Right atrium auricular region (tissue), 2 donors: ENCODE measurements around the gene CDKN2AIP. TPM values are rescaled to one million over a fixed set of nuclear protein-coding genes. Genes with fewer than 3 reads are reported as not detected.

Experiments
- DNase-seq: peaks from one replicate; pipeline ENCODE4 v3.0.0-alpha.2; 2019; ENCODE audit warnings: low spot score
- H3K27ac ChIP-seq, 2 donors: fragments of 200-600 bp; sonication (generic); 1 replicate in 1 of 2; 2 replicates in 1 of 2; pipeline ENCODE4 v1.5.1; 2016 to 2019
- H3K27me3 ChIP-seq, 2 donors: fragments of 200-600 bp; sonication (generic); one replicate each; pipeline versions ENCODE4 v1.5.1 to v1.6.0; 2017 to 2019
- H3K36me3 ChIP-seq: fragments of 200-600 bp; sonication (generic); one replicate; pipeline ENCODE4 v1.5.1; 2016
- H3K4me1 ChIP-seq, 2 donors: fragments of 200-600 bp; sonication (generic); one replicate each; pipeline versions ENCODE4 v1.5.1 to v1.6.0; 2017 to 2019
- H3K4me3 ChIP-seq, 2 donors: fragments of 200-600 bp; sonication (generic); 1 replicate in 1 of 2; 2 replicates in 1 of 2; pipeline ENCODE4 v1.5.1; 2017 to 2019; ENCODE audit warnings: mild to moderate bottlenecking in 1 of 2, moderate library complexity in 1 of 2
- H3K9me3 ChIP-seq, 2 donors: fragments of 200-600 bp; sonication (generic); one replicate each; pipeline ENCODE4 v1.5.1; 2019
- CTCF ChIP-seq, 2 donors: fragments of 200-600 bp; sonication (generic); IDR thresholded peaks; one replicate each; pipeline ENCODE4 v1.5.1; 2019; ENCODE audit warnings: antibody characterized with exemption in 2 of 2
- total RNA-seq, 2 donors: library from RNA; depleted of rRNA; stranded (reverse); fragments of >200 nt; gene quantifications; one replicate each; pipeline ENCODE4 v1.1.0, GENCODE V29; 2016

Gene CDKN2AIP
- total RNA-seq, 2 donors from 2014 or later = 9.7 to 11.1 TPM

- no peaks in the 10 kb centered on the region for H3K27me3 ChIP-seq
- no peaks in the 10 kb centered on the region for H3K36me3 ChIP-seq
- no peak overlapping the region for H3K4me3 ChIP-seq
- H3K9me3 ChIP-seq = no peaks in the 10 kb centered on the region
- DNase-seq = no peak
- H3K27ac ChIP-seq = no peak overlapping the region
- no peak for TF ChIP-seq CTCF (IDR thresholded peaks at IDR 0.05)
- no peaks in the 10 kb centered on the region for H3K4me1 ChIP-seq
Observed at GRCh38 chr4:183416879-183417755, 27.3 kb upstream of the CDKN2AIP start.

- Histone ChIP-seq H3K36me3 (no peaks in the 10 kb centered on the region), H3K27me3 (no peaks in the 10 kb centered on the region), H3K27ac (no peak overlapping the region), H3K9me3 (no peaks in the 10 kb centered on the region), H3K4me1 (no peaks in the 10 kb centered on the region), H3K4me3 (no peak overlapping the region)
- TF ChIP-seq CTCF (IDR thresholded peaks at IDR 0.05) = no peak
- DNase-seq = no peak
Observed at GRCh38 chr4:183422962-183423631, 21.3 kb upstream of the CDKN2AIP start.

GRCh38 chr4:183424109-183424744, 20.2 kb upstream of the CDKN2AIP start:
- no peak for DNase-seq
- Histone ChIP-seq H3K27me3 (no peaks in the 10 kb centered on the region), H3K9me3 (no peaks in the 10 kb centered on the region), H3K36me3 (no peaks in the 10 kb centered on the region), H3K4me1 (no peaks in the 10 kb centered on the region), H3K4me3 (no peak overlapping the region), H3K27ac (no peak overlapping the region)
- TF ChIP-seq CTCF (IDR thresholded peaks at IDR 0.05) = no peak

- Histone ChIP-seq H3K27me3 (no peaks in the 10 kb centered on the region), H3K36me3 (no peaks in the 10 kb centered on the region), H3K4me1 (no peaks in the 10 kb centered on the region), H3K9me3 (no peaks in the 10 kb centered on the region), H3K27ac (no peak overlapping the region), H3K4me3 (no peak overlapping the region)
- TF ChIP-seq CTCF (IDR thresholded peaks at IDR 0.05) = no peak
- DNase-seq = peak; percentile 36
Observed at GRCh38 chr4:183426507-183426906, 17.9 kb upstream of the CDKN2AIP start.

- H3K27me3 ChIP-seq = no peaks in the 10 kb centered on the region
- peak; percentile 11 for DNase-seq
- H3K4me3 ChIP-seq = no peak overlapping the region
- H3K36me3 ChIP-seq = no peaks in the 10 kb centered on the region
- no peaks in the 10 kb centered on the region for H3K9me3 ChIP-seq
- no peak overlapping the region for H3K27ac ChIP-seq
- no peak for TF ChIP-seq CTCF (IDR thresholded peaks at IDR 0.05)
- H3K4me1 ChIP-seq = no peaks in the 10 kb centered on the region
Observed at GRCh38 chr4:183429489-183429888, 14.9 kb upstream of the CDKN2AIP start.
